Neural cell (in vitro differentiated cells): ENCODE measurements around the gene OGFOD1. TPM values are rescaled to one million over a fixed set of nuclear protein-coding genes. Genes with fewer than 3 reads are reported as not detected.

Experiments
- H2AFZ ChIP-seq: fragments of 200-600, 300-800 bp; sonication (generic), shearing (Covaris generic); 2 replicates; pipeline ENCODE4 v1.6.0; 2014; ENCODE audit warnings: low read depth, mild to moderate bottlenecking, antibody characterized with exemption, low read length, moderate library complexity
- H3F3A ChIP-seq: fragments of 200-600 bp; shearing (Covaris generic); 2 replicates; pipeline ENCODE4 v1.6.1; 2016; ENCODE audit warnings: mild to moderate bottlenecking, moderate library complexity, mixed read lengths, antibody characterized with exemption, low read length; ENCODE audit not compliant: insufficient read depth, poor library complexity, severe bottlenecking
- H3K27ac ChIP-seq: fragments of 200-600, 300-800 bp; sonication (generic), shearing (Covaris generic); 2 replicates; pipeline ENCODE4 v1.5.1; 2014; ENCODE audit warnings: mild to moderate bottlenecking, low read length, moderate library complexity
- H3K27me3 ChIP-seq: fragments of 300-800, 200-600 bp; sonication (generic), shearing (Covaris generic); 2 replicates; pipeline ENCODE4 v1.6.0; 2014; ENCODE audit warnings: mild to moderate bottlenecking, low read depth, low read length, moderate library complexity; ENCODE audit not compliant: insufficient read depth
- H3K36me3 ChIP-seq: fragments of 300-800, 200-600 bp; sonication (generic), shearing (Covaris generic); 2 replicates; pipeline ENCODE4 v1.5.1; 2014; ENCODE audit warnings: mild to moderate bottlenecking, antibody characterized with exemption, low read length, moderate library complexity; ENCODE audit not compliant: insufficient read depth
- H3K4me2 ChIP-seq: fragments of 300-800, 200-600 bp; sonication (generic), shearing (Covaris generic); 2 replicates; pipeline ENCODE4 v1.6.0; 2014; ENCODE audit warnings: mild to moderate bottlenecking, low read length
- H3K4me3 ChIP-seq: fragments of 300-800, 200-600 bp; sonication (generic), shearing (Covaris generic); 2 replicates; pipeline ENCODE4 v1.5.1; 2014; ENCODE audit warnings: mild to moderate bottlenecking, low read length, moderate library complexity
- H3K79me2 ChIP-seq: fragments of 200-600 bp; shearing (Covaris generic); replicated peaks from 2 replicates; pipeline ENCODE4 v1.6.0; 2014; ENCODE audit warnings: mild to moderate bottlenecking, low read length, moderate library complexity; ENCODE audit not compliant: insufficient read depth
- H3K9ac ChIP-seq: fragments of 300-800, 200-600 bp; sonication (generic), shearing (Covaris generic); 2 replicates; pipeline ENCODE4 v1.6.1; 2016; ENCODE audit warnings: mild to moderate bottlenecking, low read length, mixed read lengths
- H3K9me2 ChIP-seq: fragments of 200-600 bp; shearing (Covaris generic); 2 replicates; pipeline ENCODE4 v1.6.1; 2016; ENCODE audit warnings: mild to moderate bottlenecking, low read length, mixed read lengths; ENCODE audit not compliant: insufficient read depth
- H3K9me3 ChIP-seq: fragments of 200-600, 300-800 bp; sonication (generic), shearing (Covaris generic); 2 replicates; pipeline ENCODE4 v1.6.1; 2016; ENCODE audit warnings: mild to moderate bottlenecking, mixed run types, low read length, moderate library complexity, mixed read lengths
- H4K20me1 ChIP-seq: fragments of 200-600 bp; shearing (Covaris generic); 2 replicates; pipeline ENCODE4 v1.6.1; 2016; ENCODE audit warnings: mild to moderate bottlenecking, mixed run types; ENCODE audit not compliant: insufficient read depth
- EP300 ChIP-seq: fragments of 450-650 bp; conservative IDR thresholded peaks from 2 replicates; pipeline ENCODE4 v1.6.1; 2014; ENCODE audit warnings: antibody characterized with exemption, mild to moderate bottlenecking, moderate library complexity; ENCODE audit not compliant: poor library complexity, severe bottlenecking
- EZH2 ChIP-seq: fragments of 200-600, 300-800 bp; shearing (Covaris generic), sonication (generic); IDR thresholded peaks from 2 replicates; pipeline ENCODE4 v1.6.1; 2014; ENCODE audit warnings: antibody characterized with exemption, low read length, borderline replicate concordance, mild to moderate bottlenecking; ENCODE audit not compliant: insufficient read depth, poor library complexity, severe bottlenecking
- MXI1 ChIP-seq: fragments of 450-650 bp; conservative IDR thresholded peaks from 2 replicates; pipeline ENCODE4 v1.6.1; 2014; ENCODE audit warnings: antibody characterized with exemption, mild to moderate bottlenecking; ENCODE audit not compliant: poor library complexity, severe bottlenecking
- POLR2AphosphoS5 ChIP-seq: IDR thresholded peaks from 2 replicates; pipeline ENCODE4 v1.6.1; 2012
- RAD21 ChIP-seq: fragments of 450-650 bp; conservative IDR thresholded peaks from 2 replicates; pipeline ENCODE4 v1.6.1; 2014; ENCODE audit warnings: antibody characterized with exemption, mild to moderate bottlenecking, moderate library complexity
- SMC3 ChIP-seq: fragments of 450-650 bp; conservative IDR thresholded peaks from 2 replicates; pipeline ENCODE4 v1.6.1; 2014; ENCODE audit warnings: antibody characterized with exemption, mild to moderate bottlenecking, moderate library complexity; ENCODE audit not compliant: poor library complexity
- TAF1 ChIP-seq: IDR thresholded peaks from 2 replicates; pipeline ENCODE4 v1.6.1; 2012; ENCODE audit warnings: low read depth
- polyA plus RNA-seq: library from polyadenylated mRNA; depleted of rRNA; stranded (reverse); fragments of >200 nt; gene quantifications from 2 replicates; pipeline ENCODE4 v1.2.3, GENCODE V29; 2014
- TF ChIP-seq, protein P1 (sequence below): fragments of 450-650 bp; IDR thresholded peaks from 2 replicates; pipeline ENCODE4 v1.5.1; 2014; ENCODE audit warnings: antibody characterized with exemption, mild to moderate bottlenecking, moderate library complexity; ENCODE audit not compliant: poor library complexity, severe bottlenecking
- TF ChIP-seq, protein P2 (sequence below): IDR thresholded peaks from 2 replicates; pipeline ENCODE4 v1.6.1; 2012; ENCODE audit warnings: borderline replicate concordance

OGFOD1 gene
- polyA plus RNA-seq, 1 donor from 2014 or later, result 35.6 TPM

DNA sequence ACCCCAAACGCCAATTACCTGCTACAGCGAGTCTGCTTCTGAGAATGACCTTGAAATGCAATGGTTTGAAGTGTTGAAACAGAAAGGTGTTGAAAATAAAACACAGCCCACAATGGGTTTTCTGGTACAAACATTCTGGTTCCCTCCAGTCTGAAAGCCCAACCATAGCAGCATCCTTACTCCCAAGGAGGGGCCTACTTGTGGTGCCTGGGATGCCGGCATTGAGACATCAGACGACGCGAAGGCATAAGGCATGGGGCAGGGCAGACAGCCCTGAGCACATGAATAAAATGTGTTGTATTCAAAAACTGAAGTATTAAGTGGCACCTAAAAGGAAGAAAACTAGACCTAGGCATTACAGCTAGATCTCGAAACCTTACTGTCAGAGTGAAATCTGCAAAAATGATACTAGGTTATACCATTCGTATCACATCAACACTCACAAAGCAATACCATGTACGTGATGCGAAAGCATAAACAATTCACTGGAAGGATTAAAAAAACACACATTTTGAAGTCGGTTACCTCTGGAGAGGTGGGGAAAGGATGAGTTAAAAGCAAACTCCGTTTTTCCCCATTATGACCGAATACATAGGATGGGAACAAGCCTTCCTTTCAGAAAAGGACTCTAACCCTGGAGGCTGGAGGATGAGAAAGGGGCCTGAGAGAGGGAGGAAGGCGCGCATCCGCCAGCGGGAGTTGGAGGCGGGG lies 924 bp upstream of the OGFOD1 start:
- Histone ChIP-seq H3K4me2 (peak overlapping the region; percentile 94), H3K4me3 (peak overlapping the region; percentile 85), H4K20me1 (no peaks in the 10 kb centered on the region), H3K36me3 (peaks cover 5% of the 10 kb centered on the region), H3K27ac (peak overlapping the region; percentile 84), H3K9ac (peak overlapping the region; percentile 82), H3K9me2 (no peaks in the 10 kb centered on the region), H2AFZ (peak overlapping the region; percentile 58), H3K9me3 (no peaks in the 10 kb centered on the region), H3K27me3 (no peaks in the 10 kb centered on the region), H3K79me2 (peaks cover 56% of the 10 kb centered on the region), H3F3A (peaks cover 7% of the 10 kb centered on the region)
- TF ChIP-seq EZH2 (no peak), RAD21 (no peak), EP300 (no peak), SMC3 (no peak), POLR2AphosphoS5 (no peak), TAF1 (no peak)
- TF ChIP-seq, protein P1, sequence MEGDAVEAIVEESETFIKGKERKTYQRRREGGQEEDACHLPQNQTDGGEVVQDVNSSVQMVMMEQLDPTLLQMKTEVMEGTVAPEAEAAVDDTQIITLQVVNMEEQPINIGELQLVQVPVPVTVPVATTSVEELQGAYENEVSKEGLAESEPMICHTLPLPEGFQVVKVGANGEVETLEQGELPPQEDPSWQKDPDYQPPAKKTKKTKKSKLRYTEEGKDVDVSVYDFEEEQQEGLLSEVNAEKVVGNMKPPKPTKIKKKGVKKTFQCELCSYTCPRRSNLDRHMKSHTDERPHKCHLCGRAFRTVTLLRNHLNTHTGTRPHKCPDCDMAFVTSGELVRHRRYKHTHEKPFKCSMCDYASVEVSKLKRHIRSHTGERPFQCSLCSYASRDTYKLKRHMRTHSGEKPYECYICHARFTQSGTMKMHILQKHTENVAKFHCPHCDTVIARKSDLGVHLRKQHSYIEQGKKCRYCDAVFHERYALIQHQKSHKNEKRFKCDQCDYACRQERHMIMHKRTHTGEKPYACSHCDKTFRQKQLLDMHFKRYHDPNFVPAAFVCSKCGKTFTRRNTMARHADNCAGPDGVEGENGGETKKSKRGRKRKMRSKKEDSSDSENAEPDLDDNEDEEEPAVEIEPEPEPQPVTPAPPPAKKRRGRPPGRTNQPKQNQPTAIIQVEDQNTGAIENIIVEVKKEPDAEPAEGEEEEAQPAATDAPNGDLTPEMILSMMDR, result no peak

DNA sequence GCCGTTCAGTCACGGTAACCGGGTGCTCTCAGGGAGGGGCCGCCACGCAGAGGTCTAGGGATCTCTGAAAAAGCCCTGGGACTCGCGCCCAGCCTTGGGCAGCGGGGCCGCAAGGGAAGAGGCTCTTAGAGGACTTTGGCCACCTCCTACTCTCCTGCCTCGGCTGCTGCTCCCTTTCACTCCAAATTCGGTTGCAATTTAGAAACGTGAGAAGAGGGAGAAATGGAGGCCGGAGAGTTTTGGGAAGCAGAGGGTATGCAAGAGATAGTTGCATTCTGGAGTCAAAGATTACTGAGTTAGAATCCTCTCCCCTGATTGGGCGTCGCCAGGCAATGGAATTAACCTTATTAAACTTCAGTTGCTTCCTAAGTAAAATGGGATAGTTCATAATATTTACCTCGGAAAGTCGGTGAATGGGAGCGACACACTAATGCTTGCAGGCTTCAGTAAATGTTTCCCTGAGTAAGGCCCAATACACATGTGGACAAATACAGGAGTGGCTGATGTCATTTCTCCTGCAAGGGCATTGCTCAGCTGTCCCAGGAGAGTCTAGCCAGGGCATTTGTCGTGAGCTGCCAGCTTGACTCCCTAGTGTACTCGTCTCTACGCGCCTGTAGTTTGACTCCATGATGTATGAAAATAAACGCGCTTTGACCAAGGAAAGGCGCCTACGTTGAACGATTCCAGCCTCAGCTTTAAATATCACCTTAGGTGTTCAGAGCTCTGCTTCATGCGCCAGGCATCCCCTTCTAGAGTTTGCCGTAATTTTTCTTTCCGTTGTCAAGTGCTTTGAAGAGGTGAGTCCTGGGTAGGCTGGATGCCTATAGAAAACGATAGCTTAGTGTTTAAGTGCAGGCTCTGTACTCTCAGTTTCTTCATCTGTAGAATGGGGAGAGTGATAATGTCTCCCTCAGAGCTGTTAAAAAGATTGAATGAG lies 667 bp downstream of the OGFOD1 start:
- Histone ChIP-seq H3K4me3 (peak overlapping the region; percentile 85), H2AFZ (peak overlapping the region; percentile 28), H3K9me3 (no peaks in the 10 kb centered on the region), H3K27me3 (no peaks in the 10 kb centered on the region), H3K4me2 (peak overlapping the region; percentile 46), H3K27ac (peak overlapping the region; percentile 65), H3K9ac (peak overlapping the region; percentile 72), H3K79me2 (peaks cover 50% of the 10 kb centered on the region), H3F3A (peaks cover 7% of the 10 kb centered on the region), H3K9me2 (no peaks in the 10 kb centered on the region), H3K36me3 (peaks cover 15% of the 10 kb centered on the region), H4K20me1 (no peaks in the 10 kb centered on the region)
- peak; percentile 17 for TF ChIP-seq MXI1
- peak; percentile 3 for TF ChIP-seq RAD21
- no peak for TF ChIP-seq TAF1

DNA sequence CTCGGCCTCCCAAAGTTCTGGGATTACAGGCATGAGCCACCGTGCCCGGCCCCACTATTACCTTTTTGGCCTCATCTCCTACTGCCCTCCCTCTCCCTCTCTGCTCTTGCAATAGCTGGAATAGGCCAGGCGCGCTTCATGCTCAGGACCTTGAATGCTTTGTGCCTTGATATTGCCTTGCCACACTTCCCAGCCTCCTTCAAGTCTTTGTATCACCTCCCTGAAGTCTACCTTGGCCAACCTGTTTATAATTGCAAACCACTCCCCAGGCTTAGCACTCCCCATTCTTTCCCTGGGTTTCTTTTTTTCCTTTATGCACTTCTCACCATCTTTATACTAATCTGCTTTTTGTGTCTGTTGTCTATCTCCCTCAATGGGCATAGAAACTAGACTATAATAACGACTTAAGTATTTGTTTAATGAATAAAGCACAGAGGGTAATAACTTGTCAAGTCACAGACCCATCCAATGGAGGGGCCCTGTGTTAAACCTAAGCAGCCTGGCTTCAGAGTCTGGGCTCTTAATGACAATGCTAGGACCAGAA lies 6.6 kb downstream of the OGFOD1 start:
- Histone ChIP-seq H3K79me2 (peaks cover 8% of the 10 kb centered on the region), H3K9ac (no peak overlapping the region), H3K27me3 (no peaks in the 10 kb centered on the region), H3K4me3 (no peak overlapping the region), H4K20me1 (no peaks in the 10 kb centered on the region), H3K9me2 (no peaks in the 10 kb centered on the region), H3K9me3 (no peaks in the 10 kb centered on the region), H3F3A (no peaks in the 10 kb centered on the region), H3K36me3 (peaks cover 26% of the 10 kb centered on the region), H2AFZ (no peak overlapping the region), H3K27ac (no peak overlapping the region), H3K4me2 (no peak overlapping the region)
- no peak for TF ChIP-seq EP300
- TF ChIP-seq RAD21, result no peak
- TF ChIP-seq EZH2, result no peak
- TF ChIP-seq, protein P1, result no peak
- TF ChIP-seq MXI1, result no peak
- no peak for TF ChIP-seq POLR2AphosphoS5
- TF ChIP-seq, protein P2, sequence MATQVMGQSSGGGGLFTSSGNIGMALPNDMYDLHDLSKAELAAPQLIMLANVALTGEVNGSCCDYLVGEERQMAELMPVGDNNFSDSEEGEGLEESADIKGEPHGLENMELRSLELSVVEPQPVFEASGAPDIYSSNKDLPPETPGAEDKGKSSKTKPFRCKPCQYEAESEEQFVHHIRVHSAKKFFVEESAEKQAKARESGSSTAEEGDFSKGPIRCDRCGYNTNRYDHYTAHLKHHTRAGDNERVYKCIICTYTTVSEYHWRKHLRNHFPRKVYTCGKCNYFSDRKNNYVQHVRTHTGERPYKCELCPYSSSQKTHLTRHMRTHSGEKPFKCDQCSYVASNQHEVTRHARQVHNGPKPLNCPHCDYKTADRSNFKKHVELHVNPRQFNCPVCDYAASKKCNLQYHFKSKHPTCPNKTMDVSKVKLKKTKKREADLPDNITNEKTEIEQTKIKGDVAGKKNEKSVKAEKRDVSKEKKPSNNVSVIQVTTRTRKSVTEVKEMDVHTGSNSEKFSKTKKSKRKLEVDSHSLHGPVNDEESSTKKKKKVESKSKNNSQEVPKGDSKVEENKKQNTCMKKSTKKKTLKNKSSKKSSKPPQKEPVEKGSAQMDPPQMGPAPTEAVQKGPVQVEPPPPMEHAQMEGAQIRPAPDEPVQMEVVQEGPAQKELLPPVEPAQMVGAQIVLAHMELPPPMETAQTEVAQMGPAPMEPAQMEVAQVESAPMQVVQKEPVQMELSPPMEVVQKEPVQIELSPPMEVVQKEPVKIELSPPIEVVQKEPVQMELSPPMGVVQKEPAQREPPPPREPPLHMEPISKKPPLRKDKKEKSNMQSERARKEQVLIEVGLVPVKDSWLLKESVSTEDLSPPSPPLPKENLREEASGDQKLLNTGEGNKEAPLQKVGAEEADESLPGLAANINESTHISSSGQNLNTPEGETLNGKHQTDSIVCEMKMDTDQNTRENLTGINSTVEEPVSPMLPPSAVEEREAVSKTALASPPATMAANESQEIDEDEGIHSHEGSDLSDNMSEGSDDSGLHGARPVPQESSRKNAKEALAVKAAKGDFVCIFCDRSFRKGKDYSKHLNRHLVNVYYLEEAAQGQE, result no peak
- no peak for TF ChIP-seq TAF1
- TF ChIP-seq SMC3, result no peak
